ENCODE data around the gene GRIK2.
"Not testable (repeated sequence)": the region's sequence is repeated elsewhere in the genome, so short reads cannot be mapped to it uniquely, and the experiment has no call there.

The GRIK2 gene

DNA sequence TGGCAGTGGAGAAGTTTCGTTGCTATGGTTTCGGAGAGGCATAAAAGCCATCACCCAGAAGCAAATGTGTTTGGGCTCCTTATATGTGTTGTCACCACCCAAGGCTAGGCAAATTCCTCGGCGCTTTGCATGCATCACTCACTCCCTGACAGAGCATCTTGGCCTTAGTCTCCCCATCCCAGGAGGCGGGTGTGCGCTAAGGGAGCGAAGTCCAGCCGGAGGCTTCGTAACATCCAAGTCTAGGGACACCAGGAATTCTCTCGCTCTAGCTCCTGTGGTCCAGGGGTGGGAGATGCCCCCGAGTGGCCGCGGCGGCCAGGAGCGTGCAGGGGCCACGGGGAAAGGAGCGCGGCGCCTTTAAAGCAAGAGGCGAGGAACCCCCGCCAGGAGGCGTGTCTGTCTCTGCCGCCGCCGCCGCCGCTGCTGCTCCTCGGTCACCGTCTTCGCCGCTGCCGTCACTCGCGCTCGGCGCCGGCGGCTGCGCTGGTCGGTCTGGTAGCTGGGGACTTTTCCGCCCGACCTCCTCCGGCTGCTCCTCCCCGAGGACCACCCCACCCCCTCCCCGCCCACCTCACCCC, at the start of gene GRIK2:
Gene GRIK2, plus strand, starts transcription at position 458 of the 578 bp plus-strand sequence.
- TF ChIP-seq, protein P1, sequence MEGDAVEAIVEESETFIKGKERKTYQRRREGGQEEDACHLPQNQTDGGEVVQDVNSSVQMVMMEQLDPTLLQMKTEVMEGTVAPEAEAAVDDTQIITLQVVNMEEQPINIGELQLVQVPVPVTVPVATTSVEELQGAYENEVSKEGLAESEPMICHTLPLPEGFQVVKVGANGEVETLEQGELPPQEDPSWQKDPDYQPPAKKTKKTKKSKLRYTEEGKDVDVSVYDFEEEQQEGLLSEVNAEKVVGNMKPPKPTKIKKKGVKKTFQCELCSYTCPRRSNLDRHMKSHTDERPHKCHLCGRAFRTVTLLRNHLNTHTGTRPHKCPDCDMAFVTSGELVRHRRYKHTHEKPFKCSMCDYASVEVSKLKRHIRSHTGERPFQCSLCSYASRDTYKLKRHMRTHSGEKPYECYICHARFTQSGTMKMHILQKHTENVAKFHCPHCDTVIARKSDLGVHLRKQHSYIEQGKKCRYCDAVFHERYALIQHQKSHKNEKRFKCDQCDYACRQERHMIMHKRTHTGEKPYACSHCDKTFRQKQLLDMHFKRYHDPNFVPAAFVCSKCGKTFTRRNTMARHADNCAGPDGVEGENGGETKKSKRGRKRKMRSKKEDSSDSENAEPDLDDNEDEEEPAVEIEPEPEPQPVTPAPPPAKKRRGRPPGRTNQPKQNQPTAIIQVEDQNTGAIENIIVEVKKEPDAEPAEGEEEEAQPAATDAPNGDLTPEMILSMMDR (IDR thresholded peaks at IDR 0.05; ENCODE audit: low read depth, low read length, missing control alignments): no peak
- H3K4me3 ChIP-seq (ENCODE audit: low read depth, low read length): no peak within 1 kb of the TSS
- no peak for DNase-seq (ENCODE audit: low read depth)

DNA sequence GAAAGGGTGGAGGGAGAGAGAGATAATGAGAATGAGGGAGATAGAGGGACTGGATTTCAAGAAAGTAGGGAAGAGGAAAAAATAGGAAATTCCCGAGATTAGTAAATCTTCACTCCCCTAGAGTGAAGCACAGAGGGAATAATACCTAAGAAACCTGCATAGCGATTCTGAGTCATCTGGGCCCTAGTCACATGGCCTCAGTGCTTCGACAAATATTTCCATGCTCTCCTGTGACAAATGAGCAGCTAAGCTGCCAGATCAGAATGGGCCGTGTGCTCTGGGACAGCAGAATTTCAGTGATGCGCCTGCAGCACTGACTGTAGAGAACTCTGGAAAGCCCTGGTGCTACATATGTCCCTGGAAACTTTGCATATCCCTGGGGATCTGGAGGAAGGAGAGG, 48.6 kb upstream of the GRIK2 start:
- DNase-seq (ENCODE audit: low read depth): no peak
- no peak overlapping the region for H3K4me3 ChIP-seq (ENCODE audit: low read depth, low read length)
- TF ChIP-seq, protein P1 (IDR thresholded peaks at IDR 0.05; ENCODE audit: low read depth, low read length, missing control alignments): no peak

DNA sequence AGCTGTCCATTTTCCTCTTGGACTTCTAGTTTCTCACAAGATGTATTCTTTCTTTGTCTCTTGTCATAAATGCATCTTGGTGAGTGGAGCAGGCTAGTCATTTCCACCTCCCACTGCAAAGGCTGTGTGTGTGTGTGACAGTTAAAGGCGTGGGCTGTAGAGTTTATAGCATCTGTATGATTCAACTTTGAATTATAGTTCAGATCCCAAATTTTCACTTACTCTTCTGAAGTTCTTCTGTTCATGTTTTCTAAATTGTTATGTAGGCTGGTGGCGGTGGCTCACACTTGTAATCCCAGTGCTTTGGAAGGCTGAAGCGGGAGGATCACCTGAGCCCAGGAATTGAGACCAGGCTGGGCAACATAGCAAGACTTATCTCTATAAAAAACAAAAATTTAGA, 44.7 kb upstream of the GRIK2 start:
- no peak for DNase-seq (ENCODE audit: low read depth)
- TF ChIP-seq, protein P1 (IDR thresholded peaks at IDR 0.05; ENCODE audit: low read depth, low read length, missing control alignments): no peak
- H3K4me3 ChIP-seq (ENCODE audit: low read depth, low read length): no peak overlapping the region

DNA sequence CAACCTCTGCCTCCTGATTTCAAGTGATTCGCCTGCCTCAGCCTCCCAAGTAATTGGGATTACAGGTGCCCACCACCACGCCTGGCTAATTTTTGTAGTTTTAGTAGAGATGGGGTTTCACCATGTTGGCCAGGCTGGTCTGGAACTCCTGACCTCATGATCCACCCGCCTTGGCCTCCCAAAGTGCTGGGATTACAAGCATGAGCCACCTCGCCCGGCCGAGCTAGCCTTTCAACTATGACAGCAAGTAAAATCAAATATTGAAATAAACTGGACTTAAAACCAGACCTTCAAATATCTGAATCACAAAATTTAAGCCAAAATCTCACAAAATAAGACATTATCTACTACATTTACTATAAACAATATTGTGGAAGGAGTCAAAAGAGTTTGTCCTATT, 42.9 kb upstream of the GRIK2 start:
- DNase-seq (ENCODE audit: low read depth); H3K4me3 ChIP-seq (ENCODE audit: low read depth, low read length): not testable (repeated sequence)

DNA sequence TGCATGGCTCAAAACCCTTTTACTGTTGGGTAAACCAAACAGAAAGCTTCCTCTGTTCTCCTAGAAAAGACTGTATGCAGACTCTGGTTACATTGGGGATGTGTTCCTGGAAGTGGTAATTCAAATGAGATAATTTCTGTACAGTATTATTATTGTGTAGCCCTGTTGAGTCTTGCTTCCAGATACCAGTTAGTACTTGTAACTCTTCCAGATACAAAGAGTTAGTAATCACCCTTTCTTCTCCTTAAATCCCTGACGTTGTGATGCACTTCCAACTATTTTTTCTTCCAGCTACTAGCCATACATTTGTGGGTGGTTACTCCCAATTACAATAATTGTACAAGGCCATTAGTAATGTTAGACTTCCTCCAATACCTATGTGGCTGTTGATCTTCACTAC, 42.3 kb upstream of the GRIK2 start:
- H3K4me3 ChIP-seq (ENCODE audit: low read depth, low read length): no peak overlapping the region
- DNase-seq (ENCODE audit: low read depth): no peak
- TF ChIP-seq, protein P1 (IDR thresholded peaks at IDR 0.05; ENCODE audit: low read depth, low read length, missing control alignments): no peak

DNA sequence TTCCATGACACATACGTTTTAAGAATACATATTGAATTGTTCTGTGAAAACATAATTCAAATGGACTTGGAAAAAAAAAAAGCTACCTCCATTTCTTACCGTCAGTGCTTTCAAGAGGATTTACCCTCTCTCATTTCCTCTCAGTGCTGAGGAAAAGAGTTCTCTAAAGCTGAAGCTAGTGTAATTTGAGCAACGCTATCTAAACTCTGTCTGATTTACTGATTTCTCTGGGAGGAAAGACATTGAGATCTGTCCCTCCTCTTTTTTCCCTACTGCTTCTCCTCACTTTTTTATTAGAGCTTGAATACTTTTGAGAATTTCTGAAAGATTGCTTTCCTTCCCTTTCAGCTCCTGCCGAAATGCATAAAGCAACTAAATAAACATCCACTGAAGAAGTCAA, 41.2 kb upstream of the GRIK2 start:
- H3K4me3 ChIP-seq (ENCODE audit: low read depth, low read length): no peak overlapping the region
- TF ChIP-seq, protein P1 (IDR thresholded peaks at IDR 0.05; ENCODE audit: low read depth, low read length, missing control alignments): no peak
- no peak for DNase-seq (ENCODE audit: low read depth)

DNA sequence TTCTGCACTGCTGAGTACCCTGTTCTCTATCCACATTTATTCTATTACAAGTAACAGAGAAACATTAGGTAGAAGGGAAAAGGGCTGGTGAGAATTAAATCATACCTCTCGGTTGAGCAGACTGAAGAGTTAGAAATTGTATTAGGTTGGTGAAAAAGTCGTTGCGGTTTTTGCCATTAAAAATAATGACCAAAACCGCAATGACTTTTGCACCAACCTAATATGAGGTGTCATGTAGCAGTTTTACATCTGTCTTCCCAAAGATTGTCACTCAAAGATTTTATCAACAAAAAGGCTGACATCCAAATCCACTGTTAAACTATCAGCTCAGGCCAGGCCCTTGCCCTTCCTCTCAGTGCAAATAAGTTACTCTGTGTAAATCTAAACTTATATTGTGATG, 28.3 kb upstream of the GRIK2 start:
- no peak for DNase-seq (ENCODE audit: low read depth)
- TF ChIP-seq, protein P1 (IDR thresholded peaks at IDR 0.05; ENCODE audit: low read depth, low read length, missing control alignments): no peak
- no peak overlapping the region for H3K4me3 ChIP-seq (ENCODE audit: low read depth, low read length)

All from GM12864 (cell line).